Peyer's patch (tissue), 4 donors: ENCODE data around the gene SH3BGRL2. TPM values are rescaled to one million over a fixed set of nuclear protein-coding genes. Genes with fewer than 3 reads are reported as not detected.

Experiments
- DNase-seq, 3 donors: peaks; one replicate each; pipeline ENCODE4 v3.0.0-alpha.2; 2017 to 2019
- H3K27ac ChIP-seq, 4 donors: fragments of 200-600 bp; sonication (generic); one replicate each; pipeline ENCODE4 v1.5.1; 2016 to 2019
- H3K27me3 ChIP-seq, 2 donors: fragments of 200-600 bp; sonication (generic); one replicate each; pipeline ENCODE4 v1.5.1; 2019
- H3K36me3 ChIP-seq, 3 donors: fragments of 200-600 bp; sonication (generic); one replicate each; pipeline ENCODE4 v1.5.1; 2016 to 2019
- H3K4me1 ChIP-seq, 4 donors: fragments of 200-600 bp; sonication (generic); one replicate each; pipeline ENCODE4 v1.5.1; 2016 to 2019
- H3K4me3 ChIP-seq, 4 donors: fragments of 200-600 bp; sonication (generic); 1 replicate in 3 of 4; 2 replicates in 1 of 4; pipeline ENCODE4 v1.5.1; 2016 to 2019; ENCODE audit warnings: mild to moderate bottlenecking in 1 of 4
- H3K9me3 ChIP-seq, 4 donors: fragments of 200-600 bp; sonication (generic); one replicate each; pipeline ENCODE4 v1.5.1; 2016 to 2019; ENCODE audit warnings: mild to moderate bottlenecking in 1 of 4
- POLR2A ChIP-seq, 2 donors: fragments of 450-650 bp; IDR thresholded peaks; one replicate each; pipeline ENCODE4 v1.5.1; 2017; ENCODE audit warnings: antibody characterized with exemption in 2 of 2, mild to moderate bottlenecking in 2 of 2, moderate library complexity in 2 of 2
- total RNA-seq, 4 donors: library from RNA; depleted of rRNA; stranded (reverse); fragments of >200 nt; gene quantifications; one replicate each; pipeline ENCODE4 v1.1.0, GENCODE V29; 2016
- TF ChIP-seq, protein P1 (sequence below), 6 experiments: fragments of 450-650 bp in 4 of 6; fragments of 200-600 bp in 2 of 6; sonication (generic) in 1 of 6; IDR thresholded peaks; one replicate each; pipeline ENCODE4 v1.5.1; 2017 to 2019; ENCODE audit warnings: antibody characterized with exemption in 6 of 6, mild to moderate bottlenecking in 3 of 6, moderate library complexity in 1 of 6

Gene SH3BGRL2
- total RNA-seq, 4 donors from 2014 or later: 54.5 to 114 (median 84.8) TPM

DNA sequence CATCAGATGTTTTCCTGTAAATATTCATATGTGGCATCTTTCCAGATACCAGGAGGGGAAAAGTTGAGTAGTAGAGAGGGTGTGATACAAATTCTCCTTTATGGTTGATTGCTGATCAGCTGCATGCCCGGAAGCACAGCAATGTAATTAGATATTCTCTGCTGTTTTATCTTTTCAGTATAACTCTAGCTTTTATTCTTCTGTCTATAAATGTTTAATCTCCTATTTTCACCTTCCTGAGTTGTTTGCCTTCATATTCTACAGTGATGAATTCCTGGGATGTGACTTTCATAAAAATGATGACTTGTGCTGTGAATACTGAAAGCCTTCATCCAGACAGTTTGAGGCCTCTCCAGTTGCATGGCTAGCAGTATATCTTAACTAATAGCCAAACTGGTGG, 53.7 kb downstream of the SH3BGRL2 start:
- H3K9me3 ChIP-seq: no peaks in the 10 kb centered on the region
- H3K4me1 ChIP-seq: peaks cover 0 to 18% (median 0%) of the 10 kb centered on the region in 4 donors
- DNase-seq: no peak
- no peak overlapping the region for H3K27ac ChIP-seq
- no peaks in the 10 kb centered on the region for H3K27me3 ChIP-seq
- peaks cover 0 to 6% (median 0%) of the 10 kb centered on the region in 3 donors for H3K36me3 ChIP-seq
- no peak for TF ChIP-seq POLR2A (IDR thresholded peaks at IDR 0.05)
- TF ChIP-seq, protein P1, sequence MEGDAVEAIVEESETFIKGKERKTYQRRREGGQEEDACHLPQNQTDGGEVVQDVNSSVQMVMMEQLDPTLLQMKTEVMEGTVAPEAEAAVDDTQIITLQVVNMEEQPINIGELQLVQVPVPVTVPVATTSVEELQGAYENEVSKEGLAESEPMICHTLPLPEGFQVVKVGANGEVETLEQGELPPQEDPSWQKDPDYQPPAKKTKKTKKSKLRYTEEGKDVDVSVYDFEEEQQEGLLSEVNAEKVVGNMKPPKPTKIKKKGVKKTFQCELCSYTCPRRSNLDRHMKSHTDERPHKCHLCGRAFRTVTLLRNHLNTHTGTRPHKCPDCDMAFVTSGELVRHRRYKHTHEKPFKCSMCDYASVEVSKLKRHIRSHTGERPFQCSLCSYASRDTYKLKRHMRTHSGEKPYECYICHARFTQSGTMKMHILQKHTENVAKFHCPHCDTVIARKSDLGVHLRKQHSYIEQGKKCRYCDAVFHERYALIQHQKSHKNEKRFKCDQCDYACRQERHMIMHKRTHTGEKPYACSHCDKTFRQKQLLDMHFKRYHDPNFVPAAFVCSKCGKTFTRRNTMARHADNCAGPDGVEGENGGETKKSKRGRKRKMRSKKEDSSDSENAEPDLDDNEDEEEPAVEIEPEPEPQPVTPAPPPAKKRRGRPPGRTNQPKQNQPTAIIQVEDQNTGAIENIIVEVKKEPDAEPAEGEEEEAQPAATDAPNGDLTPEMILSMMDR (IDR thresholded peaks at IDR 0.05): no peak
- H3K4me3 ChIP-seq: no peak overlapping the region

DNA sequence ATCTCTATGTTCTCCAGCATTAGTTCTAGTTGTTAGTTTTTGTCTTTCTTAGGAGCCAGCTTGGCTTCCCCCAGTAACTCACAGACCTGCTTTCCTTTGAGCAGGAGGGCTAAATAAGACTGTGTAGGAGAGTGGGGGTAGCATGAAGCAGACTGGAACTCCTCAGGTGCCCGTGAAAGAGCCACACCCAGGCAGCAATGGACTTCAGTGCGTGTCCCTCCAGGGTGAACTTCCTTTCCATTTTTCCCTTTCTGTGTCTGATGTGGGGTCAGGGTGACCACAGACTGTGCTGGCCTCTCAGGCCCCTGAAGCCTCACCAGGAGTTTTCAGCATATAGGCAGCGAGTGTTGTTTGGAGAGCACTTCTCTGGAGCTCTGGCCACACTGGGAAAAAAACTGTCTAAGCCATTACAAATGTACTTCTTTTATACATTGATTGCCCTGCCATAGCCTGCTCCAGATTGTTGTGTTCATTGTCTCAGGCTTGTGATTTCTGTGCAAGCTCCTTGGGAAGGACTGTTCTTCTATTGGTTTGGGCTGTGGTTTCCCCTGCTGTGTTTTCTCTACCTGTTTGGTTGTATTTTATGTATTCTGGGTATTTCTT, 55.7 kb downstream of the SH3BGRL2 start:
- Histone ChIP-seq H3K9me3 (no peaks in the 10 kb centered on the region), H3K27ac (peak overlapping the region in 1 of 4 donors; percentile 12), H3K27me3 (no peaks in the 10 kb centered on the region), H3K36me3 (peaks cover 0 to 12% (median 0%) of the 10 kb centered on the region in 3 donors), H3K4me1 (peaks cover 0 to 18% (median 0%) of the 10 kb centered on the region in 4 donors), H3K4me3 (no peak overlapping the region)
- TF ChIP-seq, protein P1 (IDR thresholded peaks at IDR 0.05): no peak
- no peak for TF ChIP-seq POLR2A (IDR thresholded peaks at IDR 0.05)
- peak in 1 of 3 donors; percentile 49 for DNase-seq

DNA sequence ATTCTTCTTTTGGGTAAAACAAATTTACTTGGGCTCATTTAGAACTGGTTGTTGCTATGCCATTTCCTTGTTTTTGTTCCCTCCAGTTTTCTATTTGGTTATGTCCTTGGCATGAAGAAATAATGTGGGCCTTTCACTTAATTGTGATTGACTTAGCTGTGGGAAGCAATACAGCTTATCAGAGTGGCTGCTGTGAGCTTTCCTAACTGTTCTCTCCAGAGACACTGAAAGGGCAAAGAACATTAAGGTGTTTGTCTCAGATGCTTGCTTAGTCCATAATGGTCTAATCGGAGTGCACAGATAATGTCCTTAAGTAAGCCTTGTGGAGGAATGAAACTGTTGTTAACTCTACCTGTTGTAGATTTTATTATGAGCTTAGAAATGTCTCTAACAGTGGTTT, 56.6 kb downstream of the SH3BGRL2 start:
- Histone ChIP-seq H3K27ac (no peak overlapping the region), H3K4me1 (peaks cover 0 to 18% (median 0%) of the 10 kb centered on the region in 4 donors), H3K36me3 (peaks cover 0 to 6% (median 0%) of the 10 kb centered on the region in 3 donors), H3K9me3 (no peaks in the 10 kb centered on the region), H3K4me3 (no peak overlapping the region), H3K27me3 (no peaks in the 10 kb centered on the region)
- DNase-seq: no peak
- TF ChIP-seq, protein P1 (IDR thresholded peaks at IDR 0.05): no peak
- no peak for TF ChIP-seq POLR2A (IDR thresholded peaks at IDR 0.05)

DNA sequence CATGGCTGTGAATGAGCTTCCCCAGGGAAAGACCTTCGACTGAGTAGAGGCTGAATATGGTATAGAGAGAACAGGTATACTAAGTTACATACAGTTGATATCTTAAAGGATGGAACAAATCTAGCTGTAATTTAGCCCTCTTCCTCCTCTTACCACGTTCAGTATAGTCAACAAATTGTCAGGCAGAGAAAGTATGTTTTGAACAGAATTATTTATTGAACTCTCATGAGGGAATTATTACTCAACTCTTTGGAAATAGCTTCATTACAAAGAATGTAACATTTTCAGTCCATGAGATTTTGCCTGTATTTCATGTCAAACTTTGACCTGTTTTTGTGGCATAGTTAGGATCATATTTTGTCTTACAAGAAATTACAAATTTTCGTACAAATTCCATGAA, 63.0 kb downstream of the SH3BGRL2 start:
- H3K27ac ChIP-seq: no peak overlapping the region
- H3K36me3 ChIP-seq: peaks cover 0 to 6% (median 0%) of the 10 kb centered on the region in 3 donors
- H3K4me3 ChIP-seq: no peak overlapping the region
- TF ChIP-seq, protein P1 (IDR thresholded peaks at IDR 0.05): no peak
- no peak for TF ChIP-seq POLR2A (IDR thresholded peaks at IDR 0.05)
- no peaks in the 10 kb centered on the region for H3K9me3 ChIP-seq
- DNase-seq: no peak
- H3K27me3 ChIP-seq: no peaks in the 10 kb centered on the region
- no peaks in the 10 kb centered on the region for H3K4me1 ChIP-seq

DNA sequence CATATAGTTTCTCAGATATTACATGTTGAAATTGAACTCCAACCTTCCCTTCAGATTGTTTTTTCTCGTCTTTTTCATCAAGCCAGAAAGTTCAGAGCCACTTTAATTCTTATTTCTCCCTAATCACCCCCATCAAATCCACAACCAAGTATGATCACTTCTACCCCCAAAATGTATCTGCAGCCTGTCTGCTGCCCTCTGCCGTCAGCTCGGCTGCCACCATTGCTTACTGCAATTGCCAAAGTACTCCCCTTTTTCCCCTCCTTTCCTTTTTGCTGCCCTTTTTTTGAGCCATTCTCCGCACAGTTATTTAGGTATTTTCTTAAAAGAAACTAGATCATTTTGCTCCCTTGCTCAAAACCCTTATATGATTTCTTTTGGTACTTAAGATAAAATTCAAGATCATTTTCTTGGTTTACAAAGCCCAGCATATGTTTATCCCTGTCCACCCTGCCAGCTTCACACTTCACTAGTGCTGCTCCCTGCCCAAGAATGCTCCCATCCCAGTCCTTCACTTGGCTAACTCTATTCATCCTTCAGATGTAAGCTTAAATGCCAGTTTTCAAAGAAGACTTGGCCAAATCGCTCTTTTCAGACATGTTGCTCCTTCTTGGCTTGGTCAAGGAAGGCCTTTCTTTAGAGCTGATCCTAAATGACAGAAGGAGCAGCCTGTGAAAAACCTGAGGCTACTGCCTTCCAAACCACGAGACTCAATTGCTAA, 63.7 kb downstream of the SH3BGRL2 start:
- Histone ChIP-seq H3K27ac (no peak overlapping the region), H3K36me3 (peaks cover 0 to 10% (median 0%) of the 10 kb centered on the region in 3 donors), H3K4me1 (no peaks in the 10 kb centered on the region), H3K9me3 (no peaks in the 10 kb centered on the region), H3K4me3 (no peak overlapping the region), H3K27me3 (no peaks in the 10 kb centered on the region)
- DNase-seq: no peak
- no peak for TF ChIP-seq POLR2A (IDR thresholded peaks at IDR 0.05)
- TF ChIP-seq, protein P1 (IDR thresholded peaks at IDR 0.05): no peak
